Osteoblast (primary cell): ENCODE data around the gene RAP1B. TPM values are rescaled to one million over a fixed set of nuclear protein-coding genes. Genes with fewer than 3 reads are reported as not detected.

Experiments
- small RNA-seq: library from RNA; depleted of rRNA; stranded (forward); fragments of <200 nt; gene quantifications from one replicate; pipeline ENCODE3, GENCODE V24; 2012
- total RNA-seq: library from RNA; depleted of rRNA; stranded (reverse); fragments of >200 nt; gene quantifications from 2 replicates; pipeline ENCODE4 v1.2.3, GENCODE V29; 2012

RAP1B gene
- total RNA-seq, 1 donor: 243 TPM

Small RNA genes lying within 50 kb of the gene (small RNA-seq; reads per million reads assigned to genes)
- gene RF00017 (not detected), gene SNORA70G (not detected)

Other genes starting within 250 kb of the RAP1B start
- gene NUP107, start 76.1 kb downstream of the RAP1B start, total RNA-seq: 34.5 and 43.8 TPM in 2 replicates
- 4.1 and 5.8 TPM in 2 replicates for gene SLC35E3, start 135.3 kb downstream of the RAP1B start, total RNA-seq
- 189 and 225 TPM in 2 replicates for gene MDM2, start 197.3 kb downstream of the RAP1B start, total RNA-seq